Hepatocyte (in vitro differentiated cells): ENCODE results near the gene MRGPRX3. TPM values are rescaled to one million over a fixed set of nuclear protein-coding genes. Genes with fewer than 3 reads are reported as not detected.

Experiments used
- DNase-seq: peaks from one replicate; pipeline ENCODE4 v3.0.0-alpha.2; 2016; ENCODE audit warnings: low spot score
- H2AFZ ChIP-seq: fragments of 200-600 bp; sonication (generic); 2 replicates; pipeline ENCODE4 v1.6.0; 2016; ENCODE audit warnings: antibody characterized with exemption, mild to moderate bottlenecking
- H3K27ac ChIP-seq: fragments of 200-600 bp; sonication (generic); 2 replicates; pipeline ENCODE4 v1.5.1; 2016; ENCODE audit warnings: mild to moderate bottlenecking
- H3K27me3 ChIP-seq: fragments of 200-600 bp; sonication (generic); 2 replicates; pipeline ENCODE4 v1.6.1; 2016
- H3K36me3 ChIP-seq: fragments of 200-600 bp; sonication (generic); replicated peaks from 2 replicates; pipeline ENCODE4 v1.5.1; 2016; ENCODE audit warnings: low read depth; ENCODE audit not compliant: insufficient read depth
- H3K4me1 ChIP-seq: fragments of 200-600 bp; sonication (generic); 2 replicates; pipeline ENCODE4 v1.5.1; 2016; ENCODE audit warnings: mild to moderate bottlenecking, moderate library complexity; ENCODE audit not compliant: insufficient read depth
- H3K4me2 ChIP-seq: fragments of 200-600 bp; sonication (generic); 2 replicates; pipeline ENCODE4 v1.6.0; 2016
- H3K4me3 ChIP-seq: fragments of 200-600 bp; sonication (generic); 2 replicates; pipeline ENCODE4 v1.5.1; 2016; ENCODE audit warnings: mild to moderate bottlenecking
- H3K79me2 ChIP-seq: fragments of 200-600 bp; sonication (generic); 2 replicates; pipeline ENCODE4 v1.6.0; 2017; ENCODE audit warnings: mild to moderate bottlenecking
- H3K9me2 ChIP-seq: fragments of 200-600 bp; sonication (generic); replicated peaks from 2 replicates; pipeline ENCODE4 v1.6.0; 2017; ENCODE audit warnings: mild to moderate bottlenecking; ENCODE audit not compliant: insufficient read depth
- H3K9me3 ChIP-seq: fragments of 200-600 bp; sonication (generic); 2 replicates; pipeline ENCODE4 v1.5.1; 2016; ENCODE audit warnings: low read depth, mild to moderate bottlenecking
- H4K20me1 ChIP-seq: fragments of 200-600 bp; sonication (generic); 2 replicates; pipeline ENCODE4 v1.6.0; 2016; ENCODE audit warnings: mild to moderate bottlenecking; ENCODE audit not compliant: insufficient read depth, poor library complexity, severe bottlenecking
- CTCF ChIP-seq: fragments of 200-600 bp; sonication (generic); IDR thresholded peaks from 2 replicates; pipeline ENCODE4 v1.5.1; 2016; ENCODE audit warnings: antibody characterized with exemption, mild to moderate bottlenecking; ENCODE audit not compliant: poor library complexity
- EZH2 ChIP-seq: fragments of 200-600 bp; sonication (generic); IDR thresholded peaks from 2 replicates; pipeline ENCODE4 v1.6.1; 2016; ENCODE audit warnings: antibody characterized with exemption, mild to moderate bottlenecking, borderline replicate concordance
- EZH2phosphoT487 ChIP-seq: fragments of 200-600 bp; sonication (generic); IDR thresholded peaks from one replicate; pipeline ENCODE4 v1.6.1; 2018; ENCODE audit warnings: antibody characterized with exemption, mild to moderate bottlenecking, low read depth, moderate library complexity; ENCODE audit not compliant: unreplicated experiment, severe bottlenecking
- WGBS: methylation state at CpG from one replicate; pipeline ENCODE4 v1.1.6; 2016; ENCODE audit warnings: low lambda C conversion rate; ENCODE audit errors: missing lambda C conversion rate; 5-methylcytosine and 5-hydroxymethylcytosine counted together
- polyA plus RNA-seq: library from polyadenylated mRNA; unstranded; fragments of >200 nt; fragmentation: Nextera tagmentation; extraction: Ambion mirVana; gene quantifications from 2 replicates; pipeline ENCODE4 v1.2.1, GENCODE V29; 2016
- total RNA-seq: library from RNA; depleted of rRNA; stranded (reverse); fragments of >200 nt; gene quantifications from 2 replicates; pipeline ENCODE4 v1.2.3, GENCODE V29; 2014

The MRGPRX3 gene
- total and polyA plus RNA-seq, 2 experiments from 2014 or later, result not detected

DNA sequence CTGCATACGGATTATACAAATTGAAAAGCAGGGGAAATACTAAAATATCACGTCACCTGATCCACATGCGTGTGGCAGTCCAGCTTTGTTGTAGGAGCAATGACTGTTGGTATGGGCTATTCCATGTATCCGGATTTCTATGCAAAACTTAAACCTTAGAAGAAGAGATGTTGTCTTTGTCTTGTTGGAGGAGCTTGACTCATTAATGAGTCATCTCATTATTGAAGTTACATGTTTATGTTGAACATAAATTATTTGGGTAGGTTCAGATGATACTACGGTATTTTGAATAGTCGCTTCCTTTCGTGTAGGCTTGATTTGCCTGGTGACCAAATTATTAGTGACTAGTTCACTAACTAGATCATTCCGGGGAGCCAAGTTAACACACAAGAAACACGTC, 25.7 kb upstream of the MRGPRX3 start:
- Histone ChIP-seq H3K9me3 (no peaks in the 10 kb centered on the region), H3K4me1 (peaks cover 5% of the 10 kb centered on the region), H3K4me3 (no peak overlapping the region), H2AFZ (peak overlapping the region; percentile 36), H4K20me1 (no peaks in the 10 kb centered on the region), H3K27me3 (peaks cover 12% of the 10 kb centered on the region), H3K79me2 (peaks cover 20% of the 10 kb centered on the region), H3K27ac (no peak overlapping the region), H3K36me3 (no peaks in the 10 kb centered on the region), H3K9me2 (no peaks in the 10 kb centered on the region), H3K4me2 (no peak overlapping the region)
- WGBS, result 88% methylated on average over 9 of the region's 9 CpGs
- TF ChIP-seq EZH2, result no peak
- no peak for TF ChIP-seq CTCF
- TF ChIP-seq EZH2phosphoT487, result no peak
- DNase-seq, result no peak

- H3K27ac ChIP-seq, result no peak overlapping the region
- H3K4me3 ChIP-seq, result no peak overlapping the region
- no peaks in the 10 kb centered on the region for H3K36me3 ChIP-seq
- H3K9me3 ChIP-seq, result no peaks in the 10 kb centered on the region
- 70% methylated on average over 3 of the region's 3 CpGs for WGBS
- peaks cover 5% of the 10 kb centered on the region for H3K4me1 ChIP-seq
- H4K20me1 ChIP-seq, result no peaks in the 10 kb centered on the region
- H3K27me3 ChIP-seq, result peaks cover 22% of the 10 kb centered on the region
- H3K9me2 ChIP-seq, result no peaks in the 10 kb centered on the region
- DNase-seq, result no peak
- H3K4me2 ChIP-seq, result no peak overlapping the region
- peaks cover 20% of the 10 kb centered on the region for H3K79me2 ChIP-seq
- H2AFZ ChIP-seq, result no peak overlapping the region
- no peak for TF ChIP-seq EZH2phosphoT487
- TF ChIP-seq CTCF, result no peak
- no peak for TF ChIP-seq EZH2
Observed at GRCh38 chr11:18108254-18108653, 24.1 kb upstream of the MRGPRX3 start.

GRCh38 chr11:18111005-18111404, 21.4 kb upstream of the MRGPRX3 start:
- Histone ChIP-seq H3K36me3 (no peaks in the 10 kb centered on the region), H3K9me3 (no peaks in the 10 kb centered on the region), H4K20me1 (no peaks in the 10 kb centered on the region), H3K9me2 (no peaks in the 10 kb centered on the region), H3K27me3 (peaks cover 39% of the 10 kb centered on the region), H3K4me2 (no peak overlapping the region), H3K27ac (no peak overlapping the region), H3K4me3 (no peak overlapping the region), H3K79me2 (no peaks in the 10 kb centered on the region), H3K4me1 (no peaks in the 10 kb centered on the region), H2AFZ (no peak overlapping the region)
- DNase-seq, result no peak
- 36% methylated on average over 2 of the region's 2 CpGs for WGBS
- no peak for TF ChIP-seq CTCF
- no peak for TF ChIP-seq EZH2phosphoT487
- no peak for TF ChIP-seq EZH2
